ENCODE results near the gene FOSL1. TPM values are rescaled to one million over a fixed set of nuclear protein-coding genes. Genes with fewer than 3 reads are reported as not detected.
"Not testable (repeated sequence)": the region's sequence is repeated elsewhere in the genome, so short reads cannot be mapped to it uniquely, and the experiment has no call there.

The FOSL1 gene
- polyA plus RNA-seq, 3 donors = 1.5 to 100 (median 28.1) TPM

DNA sequence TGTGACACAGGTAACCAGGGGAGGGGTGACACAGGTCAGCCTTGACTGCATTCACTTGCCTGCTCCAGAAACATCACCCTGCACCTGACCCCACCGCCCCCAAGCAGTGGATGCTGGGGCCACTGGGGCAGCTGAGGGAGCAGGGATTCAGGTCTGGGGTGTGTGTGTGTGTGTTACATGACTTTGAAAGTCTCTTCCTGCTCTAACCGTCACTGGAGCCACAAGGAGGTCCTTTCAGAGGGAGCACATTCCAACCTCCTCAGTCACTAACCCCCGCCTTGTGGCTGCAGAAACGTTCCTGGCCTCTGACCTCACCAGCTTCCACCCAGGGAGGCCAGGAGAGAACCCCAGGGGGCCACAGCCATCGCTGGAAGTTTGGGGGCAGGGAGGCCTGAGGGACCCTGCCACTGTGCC, 2.9 kb upstream of the FOSL1 start:
- H3K27ac ChIP-seq (ENCODE audit: low read depth, low read length) = no peak overlapping the region
- WGBS, 3 donors = 22 to 51% (median 26%) methylated on average over 5 of the region's 5 CpGs

GRCh38 chr11:65900899-65901180, 652 bp upstream of the FOSL1 start:
- H3K27ac ChIP-seq (ENCODE audit: low read depth, low read length) = no peak overlapping the region
- whole genome bisulfite sequencing, 3 donors = 73 to 83% (median 75%) methylated on average over 11 of the region's 11 CpGs

GRCh38 chr11:65899356-65900124, 648 bp downstream of the FOSL1 start:
- H3K27ac ChIP-seq (ENCODE audit: low read depth, low read length) = no peak overlapping the region
- 1 to 2% (median 2%) methylated on average over 64 to 78 of the region's 78 CpGs for WGBS, 3 donors

- WGBS, 3 donors = 25 to 41% (median 27%) methylated on average over 16 to 28 of the region's 28 CpGs
- no peak overlapping the region for H3K27ac ChIP-seq (ENCODE audit: low read depth, low read length)
These were observed 1.4 kb downstream of the FOSL1 start for GRCh38 chr11:65898656-65899355.

- 86 to 94% (median 93%) methylated on average over 4 of the region's 4 CpGs for WGBS, 3 donors
These were observed 3.1 kb downstream of the FOSL1 start for GRCh38 chr11:65897020-65897471.

GRCh38 chr11:65896034-65896999, 3.9 kb downstream of the FOSL1 start:
- no peak overlapping the region for H3K27ac ChIP-seq (ENCODE audit: low read depth, low read length)
- 87 to 94% (median 94%) methylated on average over 14 of the region's 14 CpGs for WGBS, 3 donors

More at GRCh38 chr11:65897020-65897471, 3.1 kb downstream of the FOSL1 start:
- no peak overlapping the region for H3K27ac ChIP-seq (ENCODE audit: low read depth, low read length)

DNA sequence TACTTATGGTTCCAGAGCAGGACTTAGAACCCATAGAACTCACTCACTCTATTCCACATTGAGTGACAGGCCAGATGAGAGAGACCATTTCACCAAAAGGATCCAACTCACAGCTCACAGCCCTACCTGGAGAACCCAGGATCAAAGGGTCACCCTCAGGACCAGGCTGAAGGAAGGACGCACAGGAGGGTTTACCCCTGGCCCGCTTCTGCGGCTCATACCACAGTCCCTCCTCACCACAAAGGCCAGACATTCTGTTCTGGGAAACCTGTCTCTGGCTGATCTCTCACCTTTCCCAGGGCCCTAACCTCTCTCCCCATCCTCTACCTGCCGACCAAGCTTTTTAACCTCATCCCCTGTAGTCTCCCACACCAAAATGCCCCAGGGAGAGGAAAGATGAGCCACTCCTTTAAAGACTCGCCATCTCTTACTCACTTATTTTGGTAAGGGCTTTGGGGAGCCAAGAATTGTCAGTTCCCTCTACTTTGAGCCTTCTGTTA, 4.7 kb downstream of the FOSL1 start:
- 87 to 96% (median 92%) methylated on average over 5 of the region's 5 CpGs for WGBS, 3 donors
- H3K27ac ChIP-seq (ENCODE audit: low read depth, low read length) = no peak overlapping the region

- WGBS, 3 donors = 48 to 89% (median 52%) methylated on average over 16 of the region's 16 CpGs
- peak overlapping the region; percentile 81 for H3K27ac ChIP-seq (ENCODE audit: low read depth, low read length)
These were observed 6.1 kb downstream of the FOSL1 start for GRCh38 chr11:65894034-65894591.

DNA sequence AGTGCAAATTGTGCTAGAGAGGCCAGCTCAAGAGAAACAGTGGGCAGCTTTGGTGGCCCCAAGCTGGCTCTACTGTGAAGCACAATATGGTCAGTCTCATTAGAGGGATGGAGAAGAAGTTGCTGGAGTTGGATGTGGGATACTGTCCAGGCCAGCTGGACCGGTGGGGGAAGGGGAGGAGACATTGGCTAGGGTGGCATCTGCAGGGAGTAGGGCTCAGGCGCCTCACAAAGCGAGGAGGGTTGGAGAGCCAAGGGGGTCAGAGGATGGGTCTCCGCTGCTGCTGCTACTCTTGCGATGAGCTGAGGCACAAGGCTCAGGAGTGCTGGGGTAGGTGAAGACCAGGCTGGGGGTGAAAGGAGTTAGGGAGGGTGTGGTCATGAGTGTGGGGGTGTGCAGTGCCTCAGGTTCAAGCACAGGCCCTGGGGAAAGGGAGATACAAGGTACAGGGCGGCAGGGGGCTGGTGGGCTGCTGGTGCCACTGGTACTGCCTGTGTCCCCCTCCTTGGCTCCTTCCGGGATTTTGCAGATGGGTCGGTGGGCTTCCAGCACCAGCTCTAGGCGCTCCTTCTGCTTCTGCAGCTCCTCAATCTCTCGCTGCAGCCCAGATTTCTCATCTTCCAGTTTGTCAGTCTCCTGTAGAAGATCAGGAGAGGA, 7.4 kb downstream of the FOSL1 start:
- no peak overlapping the region for H3K27ac ChIP-seq (ENCODE audit: low read depth, low read length)
- WGBS, 3 donors = 67 to 78% (median 71%) methylated on average over 10 of the region's 10 CpGs

DNA sequence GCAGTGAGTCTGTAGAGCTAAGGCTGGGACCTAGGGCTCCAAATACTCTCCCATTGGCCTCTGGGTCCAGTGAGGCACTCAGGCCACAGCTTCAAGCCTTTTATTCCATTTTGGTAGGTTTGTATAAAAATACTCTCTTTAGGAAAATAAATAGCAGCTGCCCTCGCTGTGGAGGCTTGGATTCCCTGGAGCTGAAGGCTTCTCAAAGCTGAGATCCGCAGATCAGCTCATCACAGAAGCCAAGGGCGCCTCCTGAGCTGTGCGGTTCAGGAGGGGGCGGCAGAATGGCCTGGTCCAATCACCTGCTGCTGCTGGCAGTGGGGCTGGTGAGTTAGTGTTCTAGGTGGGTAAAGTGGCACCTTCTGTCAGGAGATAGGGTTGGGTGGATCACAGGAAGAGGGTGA, 8.0 kb downstream of the FOSL1 start:
- WGBS, 3 donors = 60 to 79% (median 65%) methylated on average over 5 of the region's 5 CpGs

DNA sequence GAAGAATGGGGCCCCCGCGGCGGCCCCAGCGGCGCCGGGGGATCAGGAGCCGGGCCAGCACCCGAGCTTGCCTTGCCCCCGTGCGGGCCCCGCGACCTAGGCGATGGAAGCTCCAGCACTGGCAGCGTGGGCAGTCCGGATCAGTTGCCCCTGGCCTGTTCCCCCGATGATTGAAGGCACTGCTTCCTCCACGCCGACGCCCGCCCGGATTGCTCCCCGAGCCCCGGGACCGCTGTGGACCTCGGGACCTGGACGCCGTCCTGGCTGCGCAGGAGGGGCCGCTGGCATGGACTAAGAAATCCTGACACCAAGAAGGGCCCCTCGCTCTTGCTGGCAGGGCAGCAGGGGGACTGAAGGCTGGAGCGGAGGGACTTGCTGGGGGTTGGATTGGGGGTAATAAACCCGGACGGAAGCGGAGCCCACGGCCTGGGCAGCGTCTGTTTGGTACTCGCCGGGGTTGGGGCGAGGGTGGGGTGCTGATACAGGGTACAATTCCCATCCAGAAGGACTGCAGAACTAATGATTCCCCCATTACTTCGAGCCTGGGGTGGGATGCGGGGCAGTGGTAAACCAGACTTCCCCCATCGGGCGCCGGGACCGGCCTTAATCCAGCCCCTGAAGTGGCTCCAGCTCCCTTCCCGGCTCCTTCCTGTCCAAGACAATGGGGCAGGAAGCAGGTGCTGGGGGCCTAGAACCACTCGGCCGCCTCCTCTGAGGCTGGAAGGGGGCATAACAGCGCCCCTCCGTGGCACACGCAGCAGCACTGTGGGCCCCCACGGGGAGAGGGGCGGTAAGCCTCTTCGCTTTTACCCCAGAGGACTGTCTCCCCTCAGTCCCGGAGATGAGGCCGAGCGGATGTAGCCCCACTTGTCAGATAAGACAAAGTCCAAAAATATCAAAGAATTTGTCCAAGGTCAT, 8.7 kb downstream of the FOSL1 start:
- 4 to 15% (median 5%) methylated on average over 57 of the region's 57 CpGs for WGBS, 3 donors

More for the DNA sequence above, 8.0 kb downstream of the FOSL1 start:
- H3K27ac ChIP-seq (ENCODE audit: low read depth, low read length) = not testable (repeated sequence)

GRCh38 chr11:65890324-65891218, 9.6 kb downstream of the FOSL1 start, which contains the start of gene CCDC85B:
CCDC85B (plus strand) TSS chr11:65890673; CDS start chr11:65890784, 111 bp downstream.
- 0 to 1% (median 0%) methylated on average over 91 to 94 of the region's 94 CpGs for WGBS, 3 donors

More for the DNA sequence above, 8.7 kb downstream of the FOSL1 start:
- H3K27ac ChIP-seq (ENCODE audit: low read depth, low read length) = no peak overlapping the region

DNA sequence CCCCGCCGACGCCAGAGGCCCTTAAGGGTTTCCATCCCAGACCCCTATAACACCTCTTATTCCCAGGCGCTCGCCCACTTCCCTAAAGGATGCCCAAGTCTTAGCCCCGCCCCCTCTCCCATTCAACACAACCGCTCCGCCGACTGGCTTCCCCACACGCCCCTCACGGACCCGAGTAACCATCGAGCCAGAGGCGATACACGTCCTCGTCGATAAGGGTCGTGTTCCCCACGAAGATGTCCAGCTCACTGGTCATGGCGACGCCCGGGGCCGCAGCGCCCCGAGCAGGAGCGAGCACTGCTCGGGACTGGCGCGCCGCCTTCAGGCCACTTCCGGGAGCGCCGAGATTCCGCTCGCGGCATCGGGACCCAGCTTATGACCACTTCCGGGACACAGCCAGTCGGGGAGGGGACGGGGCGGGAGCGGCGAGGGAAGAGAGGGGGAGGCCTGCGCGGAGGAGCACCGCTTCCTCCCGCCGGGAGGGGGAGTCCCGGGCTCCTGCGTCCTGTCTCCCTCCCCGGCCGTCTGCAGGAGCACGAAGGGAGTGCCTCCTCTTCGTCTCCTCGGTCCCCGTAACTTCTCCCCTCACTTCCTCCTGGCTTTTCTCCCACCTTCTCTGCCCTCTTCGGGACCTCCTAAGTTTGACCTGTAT, 11.9 kb downstream of the FOSL1 start, which contains the start of gene FIBP:
Gene FIBP, minus strand, starts transcription at position 309 of the 652 bp plus-strand sequence. Its CDS starts 53 bp downstream, at position 256.
- WGBS, 3 donors = 0 to 1% (median 0%) methylated on average over 45 to 57 of the region's 57 CpGs
- H3K27ac ChIP-seq (ENCODE audit: low read depth, low read length) = peak within 1 kb of the TSS; percentile 55

More at GRCh38 chr11:65890324-65891218, 9.6 kb downstream of the FOSL1 start, which contains the start of gene CCDC85B:
- H3K27ac ChIP-seq (ENCODE audit: low read depth, low read length) = peak within 1 kb of the TSS; percentile 82

DNA sequence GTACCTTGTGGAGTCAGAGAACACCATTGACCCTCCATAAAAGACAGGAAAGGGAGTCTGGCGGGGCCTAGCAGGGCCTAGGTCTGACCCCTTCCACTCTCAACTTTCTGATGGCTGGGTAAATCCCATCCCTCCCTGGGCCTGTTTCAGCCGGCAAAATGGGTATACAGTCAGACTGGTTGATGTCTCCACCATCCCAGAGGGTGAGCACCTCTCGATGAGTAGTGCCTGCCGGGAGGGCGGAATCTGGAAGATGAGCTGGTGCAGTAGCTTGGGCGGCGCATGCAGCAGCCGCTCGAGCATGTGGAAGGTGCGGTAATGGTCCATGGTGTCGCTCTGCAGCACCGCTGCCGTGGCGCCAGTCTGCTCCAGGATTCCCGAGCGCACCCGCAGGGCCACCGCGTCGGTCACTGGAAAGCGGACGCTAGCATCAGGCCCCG, 12.4 kb downstream of the FOSL1 start:
- 2 to 5% (median 4%) methylated on average over 23 of the region's 23 CpGs for WGBS, 3 donors
- no peak overlapping the region for H3K27ac ChIP-seq (ENCODE audit: low read depth, low read length)
